K562 (cell line): ENCODE data around the gene TOM1L1. TPM values are rescaled to one million over a fixed set of nuclear protein-coding genes. Genes with fewer than 3 reads are reported as not detected.

ENCODE experiments used
- CBX1 ChIP-seq: sonication (generic); IDR thresholded peaks from 2 replicates; pipeline ENCODE4 v1.6.1; 2016; ENCODE audit warnings: antibody characterized with exemption, low read depth, mild to moderate bottlenecking
- CBX8 ChIP-seq: fragments of 200-600 bp; sonication (generic); IDR thresholded peaks from 2 replicates; pipeline ENCODE4 v1.6.1; 2012; ENCODE audit warnings: borderline replicate concordance, mixed run types, low read depth, mild to moderate bottlenecking, moderate library complexity, mixed read lengths, low read length, control low read depth, inconsistent platforms; ENCODE audit not compliant: poor library complexity, severe bottlenecking; ENCODE audit errors: extremely low read depth
- E2F1 ChIP-seq: sonication (generic); formaldehyde crosslinking; IDR thresholded peaks from 2 replicates; pipeline ENCODE4 v1.8.1; 2023; ENCODE audit warnings: mild to moderate bottlenecking, missing genetic modification reagents, moderate library complexity
- HIVEP1 ChIP-seq: fragments of 250-450 bp; sonication (Bioruptor Pico); IDR thresholded peaks from 2 replicates; pipeline ENCODE4 v1.4.0; 2020; ENCODE audit warnings: mild to moderate bottlenecking
- HMG20B ChIP-seq: fragments of 250-450 bp; sonication (Bioruptor Pico); IDR thresholded peaks from 2 replicates; pipeline ENCODE4 v1.5.0; 2021; ENCODE audit warnings: mild to moderate bottlenecking
- KLF6 ChIP-seq: fragments of 250-450 bp; sonication (Bioruptor Pico); IDR thresholded peaks from 2 replicates; pipeline ENCODE4 v1.4.0; 2020; ENCODE audit warnings: mild to moderate bottlenecking, moderate library complexity, borderline replicate concordance
- MAFG ChIP-seq: fragments of 450-650 bp; conservative IDR thresholded peaks from 2 replicates; pipeline ENCODE4 v1.6.1; 2016; ENCODE audit warnings: missing genetic modification characterization, missing compliant biosample characterization
- MEIS2 ChIP-seq: fragments of 450-650 bp; IDR thresholded peaks from 2 replicates; pipeline ENCODE4 v1.6.1; 2014; ENCODE audit warnings: mild to moderate bottlenecking; ENCODE audit not compliant: partially characterized antibody
- POLR2G ChIP-seq: fragments of 200-400 bp; formaldehyde crosslinking; IDR thresholded peaks from 2 replicates; pipeline ENCODE4 v1.6.1; 2017; ENCODE audit warnings: low read depth, mild to moderate bottlenecking, antibody characterized with exemption, low read length, moderate library complexity
- PRPF4 ChIP-seq: fragments of 200-400 bp; formaldehyde crosslinking; IDR thresholded peaks from one replicate; pipeline ENCODE4 v1.6.1; 2017; ENCODE audit warnings: low read length, low read depth, mild to moderate bottlenecking; ENCODE audit not compliant: insufficient read depth, poor library complexity, severe bottlenecking
- PTTG1 ChIP-seq: fragments of 450-650 bp; IDR thresholded peaks from 2 replicates; pipeline ENCODE4 v1.6.1; 2016; ENCODE audit warnings: low read depth, mild to moderate bottlenecking, missing genetic modification characterization, missing compliant biosample characterization
- RCOR1 ChIP-seq, 2 experiments: IDR thresholded peaks; 2 replicates each; pipeline ENCODE4 v1.6.1; 2012; ENCODE audit warnings: low read depth in 2 of 2, low read length in 2 of 2, borderline replicate concordance in 1 of 2, improper control_type of control experiment in 1 of 2
- SMAD4 ChIP-seq: fragments of 250-450 bp; sonication (Bioruptor Pico); conservative IDR thresholded peaks from 2 replicates; pipeline ENCODE4 v1.8.0; 2021; ENCODE audit warnings: inconsistent platforms, mild to moderate bottlenecking, moderate library complexity
- ZNF124 ChIP-seq: sonication (generic); formaldehyde crosslinking; IDR thresholded peaks from 2 replicates; pipeline ENCODE4 v1.8.1; 2022; ENCODE audit warnings: missing genetic modification reagents
- ZNF232 ChIP-seq: sonication (generic); formaldehyde crosslinking; IDR thresholded peaks from 2 replicates; pipeline ENCODE4 v1.8.0; 2022; ENCODE audit warnings: mild to moderate bottlenecking, missing genetic modification reagents
- ZNF263 ChIP-seq: sonication (generic); formaldehyde crosslinking; IDR thresholded peaks from 2 replicates; pipeline ENCODE4 v1.8.0; 2022; ENCODE audit warnings: mild to moderate bottlenecking, missing genetic modification reagents, borderline replicate concordance
- ZNF324 ChIP-seq: fragments of 250-450 bp; sonication (Bioruptor Pico); IDR thresholded peaks from 2 replicates; pipeline ENCODE4 v1.4.0; 2020; ENCODE audit warnings: mild to moderate bottlenecking
- ZSCAN29 ChIP-seq: fragments of 450-650 bp; IDR thresholded peaks from 2 replicates; pipeline ENCODE4 v1.6.1; 2017
- polyA plus RNA-seq, 8 experiments: library from polyadenylated mRNA; depleted of rRNA in 4 of 8; stranded (reverse) in 5 of 8; unstranded in 3 of 8; fragments of >200 nt; fragmentation: Nextera tagmentation in 2 of 8; fragmentation: Illumina TruSeq in 1 of 8; extraction: Ambion mirVana in 2 of 8; extraction: Trizol in 1 of 8; gene quantifications; 2 replicates each; pipeline versions ENCODE4 v1.2.1 to v1.2.3, GENCODE V29; 2011 to 2014; ENCODE audit warnings: inconsistent platforms in 1 of 8, missing spikeins in 1 of 8
- total RNA-seq, 7 experiments: library from RNA; depleted of rRNA in 6 of 7; stranded (reverse); fragments of >200 nt in 6 of 7; fragmentation: Illumina TruSeq in 2 of 7; extraction: Trizol in 2 of 7; gene quantifications; 2 replicates each; pipeline versions ENCODE4 v1.2.1 to v1.2.3, GENCODE V29; 2011 to 2021; ENCODE audit warnings: low replicate concordance in 1 of 7
- TF ChIP-seq, protein P1 (sequence below): fragments of 250-450 bp; sonication (Bioruptor Pico); IDR thresholded peaks from 2 replicates; pipeline ENCODE4 v1.5.0; 2021
- TF ChIP-seq, protein P2 (sequence below), 2 experiments: fragments of 450-650 bp in 1 of 2; sonication (generic) in 1 of 2; formaldehyde crosslinking in 1 of 2; IDR thresholded peaks in 1 of 2; conservative IDR thresholded peaks in 1 of 2; 2 replicates each; pipeline versions ENCODE4 v1.6.1 to v1.8.1; 2016 to 2023; ENCODE audit warnings: mild to moderate bottlenecking in 2 of 2, moderate library complexity in 2 of 2, inconsistent platforms in 1 of 2, missing genetic modification reagents in 1 of 2
- TF ChIP-seq, protein P3 (sequence below): sonication (generic); formaldehyde crosslinking; IDR thresholded peaks from 2 replicates; pipeline ENCODE4 v1.8.1; 2022; ENCODE audit warnings: missing genetic modification reagents

Gene TOM1L1
- total and polyA plus RNA-seq, 9 of the 15 experiments (the other 6 are each of a cell fraction or from before 2014, with no cell fraction given) = 21.3 to 74.3 (median 31.0) TPM

DNA sequence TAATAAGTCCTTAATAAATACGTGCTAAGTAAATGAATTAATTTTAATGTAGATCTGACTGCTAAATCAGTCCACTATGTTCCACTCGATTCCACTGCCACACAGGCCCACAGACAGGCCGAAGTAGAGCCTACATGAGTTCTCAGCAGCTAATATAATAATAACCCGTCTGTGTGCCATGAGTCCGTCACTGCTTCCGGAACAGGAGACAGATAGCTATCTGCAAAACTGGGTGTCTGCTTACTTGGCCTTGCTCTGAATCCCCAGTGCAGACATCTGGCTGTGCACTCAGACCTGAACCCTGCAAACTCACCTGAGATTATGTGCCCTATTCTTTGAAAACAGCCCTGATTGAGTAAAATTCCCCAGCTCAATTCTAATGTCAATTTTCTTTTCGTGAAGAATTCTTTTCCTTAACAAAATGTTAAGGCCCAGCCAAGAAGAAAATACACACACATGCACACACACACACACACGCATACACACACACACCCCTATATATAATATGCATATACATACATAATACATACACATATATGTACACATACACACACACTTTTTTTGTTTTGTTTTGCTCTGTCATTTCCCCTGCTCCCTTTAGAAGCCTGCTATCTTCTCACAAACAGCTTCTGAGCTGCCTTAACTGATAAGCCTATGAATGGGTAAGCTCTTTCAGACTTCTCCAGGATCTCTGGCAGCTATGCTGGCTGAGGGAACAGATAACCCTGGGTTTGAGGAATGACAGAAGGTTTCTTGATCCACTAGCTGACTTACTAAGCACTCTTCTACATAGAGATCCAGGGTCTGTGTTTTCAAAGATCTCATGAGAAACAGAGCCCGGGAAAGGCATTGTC lies 39.8 kb upstream of the TOM1L1 start (continued):
- no peak for TF ChIP-seq PRPF4
- TF ChIP-seq, protein P1, sequence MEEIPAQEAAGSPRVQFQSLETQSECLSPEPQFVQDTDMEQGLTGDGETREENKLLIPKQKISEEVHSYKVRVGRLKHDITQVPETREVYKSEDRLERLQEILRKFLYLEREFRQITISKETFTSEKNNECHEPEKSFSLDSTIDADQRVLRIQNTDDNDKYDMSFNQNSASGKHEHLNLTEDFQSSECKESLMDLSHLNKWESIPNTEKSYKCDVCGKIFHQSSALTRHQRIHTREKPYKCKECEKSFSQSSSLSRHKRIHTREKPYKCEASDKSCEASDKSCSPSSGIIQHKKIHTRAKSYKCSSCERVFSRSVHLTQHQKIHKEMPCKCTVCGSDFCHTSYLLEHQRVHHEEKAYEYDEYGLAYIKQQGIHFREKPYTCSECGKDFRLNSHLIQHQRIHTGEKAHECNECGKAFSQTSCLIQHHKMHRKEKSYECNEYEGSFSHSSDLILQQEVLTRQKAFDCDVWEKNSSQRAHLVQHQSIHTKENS (CRISPR knock-in tag) = no peak
- TF ChIP-seq HIVEP1 = no peak
- TF ChIP-seq ZNF232 (CRISPR knock-in tag) = no peak
- peak; percentile 75 to 81; a peak in 3 of 4 replicates for TF ChIP-seq RCOR1 (IDR thresholded peaks at IDR 0.05; ENCODE audit: borderline replicate concordance in 1 of 2, low read depth in 2 of 2, low read length in 2 of 2)
- TF ChIP-seq, protein P2, sequence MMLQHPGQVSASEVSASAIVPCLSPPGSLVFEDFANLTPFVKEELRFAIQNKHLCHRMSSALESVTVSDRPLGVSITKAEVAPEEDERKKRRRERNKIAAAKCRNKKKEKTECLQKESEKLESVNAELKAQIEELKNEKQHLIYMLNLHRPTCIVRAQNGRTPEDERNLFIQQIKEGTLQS (IDR thresholded peaks at IDR 0.05) = peak; percentile 54; the same call in 1 of the 2 replicates
- TF ChIP-seq, protein P2 (CRISPR knock-in tag; conservative IDR thresholded peaks at IDR 0.05) = no peak
- no peak for TF ChIP-seq E2F1 (CRISPR knock-in tag)
- TF ChIP-seq ZNF324 (CRISPR knock-in tag) = no peak
- TF ChIP-seq ZNF124 (CRISPR knock-in tag) = no peak
- peak; percentile 88 for TF ChIP-seq MEIS2
- peak; percentile 91 for TF ChIP-seq MAFG (tag)
- no peak for TF ChIP-seq KLF6 (CRISPR knock-in tag)
- TF ChIP-seq CBX8 = no peak
- peak; percentile 87 for TF ChIP-seq SMAD4 (CRISPR knock-in tag)
- TF ChIP-seq HMG20B (CRISPR knock-in tag) = no peak
- TF ChIP-seq ZSCAN29 = no peak
- no peak for TF ChIP-seq CBX1
- TF ChIP-seq, protein P3, sequence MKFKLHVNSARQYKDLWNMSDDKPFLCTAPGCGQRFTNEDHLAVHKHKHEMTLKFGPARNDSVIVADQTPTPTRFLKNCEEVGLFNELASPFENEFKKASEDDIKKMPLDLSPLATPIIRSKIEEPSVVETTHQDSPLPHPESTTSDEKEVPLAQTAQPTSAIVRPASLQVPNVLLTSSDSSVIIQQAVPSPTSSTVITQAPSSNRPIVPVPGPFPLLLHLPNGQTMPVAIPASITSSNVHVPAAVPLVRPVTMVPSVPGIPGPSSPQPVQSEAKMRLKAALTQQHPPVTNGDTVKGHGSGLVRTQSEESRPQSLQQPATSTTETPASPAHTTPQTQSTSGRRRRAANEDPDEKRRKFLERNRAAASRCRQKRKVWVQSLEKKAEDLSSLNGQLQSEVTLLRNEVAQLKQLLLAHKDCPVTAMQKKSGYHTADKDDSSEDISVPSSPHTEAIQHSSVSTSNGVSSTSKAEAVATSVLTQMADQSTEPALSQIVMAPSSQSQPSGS (CRISPR knock-in tag) = no peak
- TF ChIP-seq ZNF263 (CRISPR knock-in tag) = no peak
- no peak for TF ChIP-seq PTTG1 (tag)
- TF ChIP-seq POLR2G = no peak
